K562 (cell line): Measurements from ENCODE around the gene TSPOAP1.

Experiments used
- FOSL1 ChIP-seq: fragments of 200-800 bp; sonication (Bioruptor generic); conservative IDR thresholded peaks from 2 replicates; pipeline ENCODE4 v1.6.1; 2016; ENCODE audit warnings: missing genetic modification characterization, missing compliant biosample characterization
- GABPA ChIP-seq: fragments of 200-800 bp; sonication (Bioruptor generic); conservative IDR thresholded peaks from 2 replicates; pipeline ENCODE4 v1.6.1; 2016; ENCODE audit warnings: low read depth, missing genetic modification characterization, missing compliant biosample characterization
- MXI1 ChIP-seq: IDR thresholded peaks from 2 replicates; pipeline ENCODE4 v1.6.1; 2011; ENCODE audit warnings: low read depth, mild to moderate bottlenecking, improper control_type of control experiment, low read length
- NFRKB ChIP-seq: fragments of 450-650 bp; IDR thresholded peaks from 2 replicates; pipeline ENCODE4 v1.6.1; 2016; ENCODE audit warnings: low read depth
- PHF8 ChIP-seq: fragments of 200-600 bp; sonication (generic); IDR thresholded peaks from 2 replicates; pipeline ENCODE4 v1.6.1; 2012; ENCODE audit warnings: mixed run types, mild to moderate bottlenecking, inconsistent platforms, low read length, moderate library complexity, borderline replicate concordance
- RAD51 ChIP-seq: fragments of 450-650 bp; IDR thresholded peaks from 2 replicates; pipeline ENCODE4 v1.7.1; 2016; ENCODE audit warnings: low read depth, mild to moderate bottlenecking, borderline replicate concordance
- RBBP5 ChIP-seq: fragments of 200-600 bp; sonication (generic); IDR thresholded peaks from 2 replicates; pipeline ENCODE4 v1.6.1; 2012; ENCODE audit warnings: borderline replicate concordance, mild to moderate bottlenecking, low read length, control low read depth, inconsistent platforms; ENCODE audit not compliant: insufficient read depth, poor library complexity, severe bottlenecking
- TCF7L2 ChIP-seq: fragments of 150-350 bp; IDR thresholded peaks from 2 replicates; pipeline ENCODE4 v1.6.1; 2016; ENCODE audit warnings: low read depth, mild to moderate bottlenecking, low read length, moderate library complexity
- XRCC5 ChIP-seq: fragments of 200-400 bp; formaldehyde crosslinking; IDR thresholded peaks from 2 replicates; pipeline ENCODE4 v1.6.1; 2017; ENCODE audit warnings: low read depth, mild to moderate bottlenecking, low read length
- ZKSCAN1 ChIP-seq: fragments of 150-350 bp; IDR thresholded peaks from 2 replicates; pipeline ENCODE4 v1.6.1; 2016; ENCODE audit warnings: low read depth, low read length
- ZNF175 ChIP-seq: fragments of 200-800 bp; sonication (Bioruptor generic); IDR thresholded peaks from 2 replicates; pipeline ENCODE4 v1.6.1; 2016; ENCODE audit warnings: low read depth, mild to moderate bottlenecking, missing genetic modification characterization, missing compliant biosample characterization

GRCh38 chr17:58309918-58310259, 18.7 kb downstream of the TSPOAP1 start:
- TF ChIP-seq XRCC5, result no peak
- no peak for TF ChIP-seq ZNF175
- TF ChIP-seq NFRKB, result no peak
- TF ChIP-seq FOSL1, result no peak
- TF ChIP-seq MXI1, result no peak
- no peak for TF ChIP-seq RAD51
- TF ChIP-seq ZKSCAN1, result no peak
- no peak for TF ChIP-seq RBBP5
- no peak for TF ChIP-seq GABPA (tag)
- no peak for TF ChIP-seq PHF8
- no peak for TF ChIP-seq TCF7L2
